GM19099 (cell line): ENCODE measurements around the gene TMEM176B.

ENCODE experiments used
- POLR2A ChIP-seq: IDR thresholded peaks from 3 replicates; pipeline ENCODE4 v1.6.1; 2011; ENCODE audit warnings: low read depth; ENCODE audit not compliant: insufficient read length; ENCODE audit errors: extremely low read depth

Gene TMEM176B

GRCh38 chr7:150803161-150803860, 3.1 kb upstream of the TMEM176B start:
- TF ChIP-seq POLR2A: no peak

GRCh38 chr7:150801946-150802771, 2.0 kb upstream of the TMEM176B start:
- no peak for TF ChIP-seq POLR2A

DNA sequence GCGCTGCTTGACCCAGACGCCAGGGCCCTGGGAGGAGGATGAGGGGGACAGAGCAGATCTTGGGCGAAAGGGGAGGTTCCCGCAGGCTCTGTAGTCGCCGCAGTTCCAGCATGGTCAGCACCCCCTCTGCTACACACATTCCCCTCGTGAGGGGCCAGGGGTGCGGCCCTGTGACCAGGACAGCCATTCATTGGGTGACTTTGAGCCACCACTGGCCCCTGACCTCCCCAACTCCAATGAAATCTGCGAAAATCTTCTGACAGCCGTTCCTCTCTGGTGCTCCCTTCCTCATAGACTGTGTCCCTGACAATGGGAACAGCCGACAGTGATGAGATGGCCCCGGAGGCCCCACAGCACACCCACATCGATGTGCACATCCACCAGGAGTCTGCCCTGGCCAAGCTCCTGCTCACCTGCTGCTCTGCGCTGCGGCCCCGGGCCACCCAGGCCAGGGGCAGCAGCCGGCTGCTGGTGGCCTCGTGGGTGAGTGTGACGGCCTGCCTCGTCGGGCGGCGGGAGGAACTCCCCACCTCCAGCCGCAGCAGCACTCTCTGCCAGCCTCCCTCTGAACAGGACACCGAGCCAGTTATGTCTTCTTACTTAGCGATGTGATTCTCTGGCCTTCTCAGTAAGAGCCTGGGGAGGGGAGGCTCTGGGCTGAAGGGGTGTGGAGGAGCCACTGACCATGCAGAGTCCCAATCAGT, 1.2 kb upstream of the TMEM176B start:
- TF ChIP-seq POLR2A: no peak

- TF ChIP-seq POLR2A: no peak
Measured at GRCh38 chr7:150800581-150801241, 547 bp upstream of the TMEM176B start, which contains the start of gene TMEM176A. TMEM176A (plus strand) TSS chr7:150800769; CDS start chr7:150801551, 782 bp downstream.

DNA sequence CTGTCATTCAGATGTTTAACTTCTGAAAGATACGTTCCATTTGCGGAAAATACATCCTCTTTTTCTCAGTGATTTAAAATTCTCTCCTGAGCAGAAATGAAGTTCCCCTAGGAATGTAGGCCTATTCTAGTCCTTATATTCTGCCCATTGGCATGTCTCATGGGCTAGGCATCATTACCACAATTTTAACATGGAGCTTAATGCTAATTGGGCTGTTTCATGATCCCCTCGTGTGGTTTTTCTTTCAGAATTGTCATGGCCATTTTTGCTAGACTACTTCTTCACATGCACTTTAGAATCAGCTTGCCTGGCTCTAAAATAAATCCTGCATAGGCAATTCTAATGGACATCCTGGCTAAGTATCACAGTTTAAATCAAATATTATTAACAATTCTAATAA, 1.0 kb downstream of the TMEM176B start:
- no peak for TF ChIP-seq POLR2A

GRCh38 chr7:150797661-150798060, 2.5 kb downstream of the TMEM176B start:
- no peak for TF ChIP-seq POLR2A

GRCh38 chr7:150793569-150794238, 6.5 kb downstream of the TMEM176B start:
- TF ChIP-seq POLR2A: no peak

DNA sequence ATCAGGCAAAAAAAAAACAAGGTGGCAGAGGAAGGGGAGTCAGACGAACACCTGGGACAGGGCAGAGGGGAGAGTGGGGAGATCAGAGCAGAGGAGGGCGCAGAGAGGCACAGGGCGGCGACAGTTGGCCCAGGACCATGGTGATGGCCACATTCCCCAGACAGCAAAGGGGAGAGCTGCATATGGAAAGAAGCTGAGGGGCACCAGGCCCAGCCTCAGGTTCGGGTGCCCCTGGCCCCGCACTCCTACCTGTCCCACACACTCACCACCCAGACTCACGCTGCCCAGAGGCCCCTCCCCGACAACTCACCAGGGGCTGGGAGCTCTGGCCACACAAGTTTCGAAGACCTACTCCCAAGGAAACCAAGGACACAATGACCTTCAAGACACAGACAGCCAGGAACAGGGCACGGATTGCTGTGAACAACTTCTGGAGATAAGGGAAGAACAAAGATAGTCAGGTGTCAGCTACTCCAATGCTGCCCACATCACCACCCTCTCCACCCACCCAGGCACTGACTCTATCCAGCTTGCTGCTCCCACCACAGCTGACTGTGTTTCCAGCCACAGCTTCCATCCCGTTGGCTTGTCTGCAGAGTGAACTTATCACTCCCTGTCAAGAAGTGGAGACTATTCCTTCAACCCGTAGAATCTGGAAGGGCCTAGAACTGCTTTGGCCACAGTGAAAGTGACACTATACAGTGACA, 8.3 kb downstream of the TMEM176B start:
- no peak for TF ChIP-seq POLR2A

DNA sequence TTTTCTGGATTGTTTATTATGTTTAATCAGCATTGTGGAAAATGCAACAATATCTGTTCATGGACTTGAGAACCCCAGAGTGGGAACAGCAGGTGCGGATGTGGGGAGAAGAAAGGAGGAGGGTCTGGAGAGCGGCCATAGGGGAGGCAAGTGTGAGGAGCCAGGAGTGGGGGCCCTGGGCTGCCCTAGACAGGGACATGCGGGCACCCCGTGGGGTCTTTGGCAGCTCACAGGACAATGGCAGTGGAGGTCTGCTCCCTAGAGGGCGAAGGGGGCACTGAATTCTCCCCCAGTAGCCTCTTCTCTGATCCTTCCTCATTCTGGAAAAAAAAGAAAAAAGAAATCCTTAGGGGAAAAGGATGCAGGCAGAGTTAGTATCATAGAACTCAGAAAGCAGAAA, 8.9 kb downstream of the TMEM176B start:
- TF ChIP-seq POLR2A: no peak

DNA sequence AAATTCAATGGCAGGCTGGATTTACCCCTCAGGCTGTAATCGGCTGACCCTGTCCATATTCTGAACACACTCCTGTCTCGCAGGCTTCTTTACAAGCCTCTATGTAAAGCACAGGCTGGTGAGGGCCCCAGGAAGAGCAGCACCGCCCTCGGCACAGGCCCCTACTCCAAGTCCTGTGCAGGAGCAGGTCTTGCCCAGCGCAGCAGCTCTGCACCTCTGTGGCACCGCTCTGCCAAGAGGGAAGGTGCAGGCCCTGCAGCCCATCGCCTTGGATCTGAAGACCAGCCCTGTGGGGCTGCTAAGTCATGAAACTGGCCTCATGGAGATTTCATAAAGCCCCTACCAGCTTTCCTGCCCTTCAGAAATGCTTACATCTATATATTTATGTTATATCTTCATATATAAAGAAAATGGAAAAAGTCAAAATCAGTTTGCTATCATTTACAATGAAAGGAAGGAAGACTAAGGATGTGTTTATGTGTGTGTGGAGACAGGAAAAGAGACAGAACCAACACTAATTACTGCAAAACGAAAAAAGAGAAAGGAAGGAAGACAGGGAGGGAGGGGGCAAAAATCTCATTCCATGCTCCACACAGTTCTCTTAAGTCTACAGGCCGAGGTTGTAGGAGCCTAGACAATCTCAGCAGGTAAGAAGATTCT, 9.6 kb downstream of the TMEM176B start:
- no peak for TF ChIP-seq POLR2A

GRCh38 chr7:150788474-150789269, 11.5 kb downstream of the TMEM176B start:
- no peak for TF ChIP-seq POLR2A
